HUES64 (cell line): Measurements from ENCODE around the gene ADSS1.

Experiments used
- H3K27ac ChIP-seq: 2 replicates; pipeline ENCODE4 v1.7.0; 2013; ENCODE audit warnings: low read depth, low read length, inconsistent platforms
- H3K27me3 ChIP-seq: 2 replicates; pipeline ENCODE4 v1.6.1; 2013; ENCODE audit warnings: mild to moderate bottlenecking, low read length; ENCODE audit not compliant: insufficient read depth
- H3K36me3 ChIP-seq: 2 replicates; pipeline ENCODE4 v1.6.1; 2013; ENCODE audit warnings: mild to moderate bottlenecking, low read length; ENCODE audit not compliant: insufficient read depth
- H3K4me1 ChIP-seq: 2 replicates; pipeline ENCODE4 v1.6.1; 2013; ENCODE audit warnings: mild to moderate bottlenecking, low read length, moderate library complexity; ENCODE audit not compliant: insufficient read depth
- H3K4me3 ChIP-seq: 2 replicates; pipeline ENCODE4 v1.5.1; 2013; ENCODE audit warnings: mild to moderate bottlenecking, low read length, moderate library complexity
- H3K9ac ChIP-seq: 2 replicates; pipeline ENCODE4 v1.6.1; 2013; ENCODE audit warnings: mild to moderate bottlenecking, low read depth, low read length
- H3K9me3 ChIP-seq: 2 replicates; pipeline ENCODE4 v1.6.1; 2013; ENCODE audit warnings: low read depth, low read length; ENCODE audit not compliant: insufficient read depth
- WGBS: fragments of 150-250, 120-280 bp; methylation state at CpG from one replicate; pipeline ENCODE4 v1.1.7; 2013; ENCODE audit warnings: missing lambda C conversion rate; 5-methylcytosine and 5-hydroxymethylcytosine counted together

ADSS1 gene

DNA sequence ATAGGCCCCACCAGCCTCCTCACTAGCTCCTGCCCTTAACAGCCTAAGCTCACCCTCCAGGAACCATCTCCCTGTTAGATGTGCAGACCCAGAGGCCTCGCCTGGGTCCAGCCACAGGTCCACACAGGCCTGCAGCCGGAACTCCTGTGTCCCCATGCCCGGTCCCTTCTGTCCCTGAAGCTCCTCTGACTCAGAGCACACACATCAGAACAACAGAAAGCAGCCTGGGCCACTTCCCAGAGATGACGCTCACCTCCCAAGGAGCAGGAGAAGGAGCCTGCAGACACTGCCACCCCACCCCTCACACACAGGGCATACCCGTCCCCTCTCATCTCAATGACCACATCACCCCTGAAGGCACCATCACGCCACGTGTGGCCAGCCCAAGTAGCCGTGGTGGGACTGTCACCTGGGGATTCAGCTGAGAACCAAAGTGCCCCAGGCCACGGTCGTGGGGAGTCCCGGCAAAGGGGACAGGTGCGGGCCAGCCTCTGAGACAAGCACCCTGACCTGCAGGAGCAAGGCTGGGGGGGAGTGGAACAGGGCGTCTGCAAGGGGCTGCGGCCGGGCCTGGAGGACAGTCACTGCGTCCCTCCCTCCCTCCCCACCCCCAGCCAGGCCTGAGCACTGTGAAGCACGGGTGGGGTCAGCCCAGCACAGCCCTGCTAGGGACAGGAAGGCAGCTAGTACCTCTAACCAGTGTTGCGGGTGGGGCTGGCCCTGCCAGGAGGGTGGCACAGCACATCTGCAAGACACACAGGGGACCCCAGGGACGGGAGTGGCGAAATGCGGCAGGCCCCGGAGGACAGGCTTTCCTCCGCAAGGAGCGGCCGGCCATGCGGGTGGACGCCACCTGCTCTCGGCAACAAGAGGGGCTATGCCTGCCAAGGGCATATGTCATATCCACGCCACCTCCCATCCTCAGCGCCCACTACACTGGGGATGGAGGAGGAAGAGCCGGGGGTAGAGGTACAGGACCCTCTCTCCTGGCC is 66.0 kb downstream of the ADSS1 start:
- H3K4me3 ChIP-seq = no peak overlapping the region
- H3K9ac ChIP-seq = no peak overlapping the region
- H3K27ac ChIP-seq = no peak overlapping the region
- H3K27me3 ChIP-seq = 0 out of 2 replicates have a peak, but pooled peaks cover 4% of the 10 kb centered on the region
- no peaks in the 10 kb centered on the region for H3K9me3 ChIP-seq
- WGBS = 93% methylated on average over 30 of the region's 31 CpGs
- peaks cover 38% of the 10 kb centered on the region for H3K36me3 ChIP-seq
- peaks cover 9% of the 10 kb centered on the region for H3K4me1 ChIP-seq

DNA sequence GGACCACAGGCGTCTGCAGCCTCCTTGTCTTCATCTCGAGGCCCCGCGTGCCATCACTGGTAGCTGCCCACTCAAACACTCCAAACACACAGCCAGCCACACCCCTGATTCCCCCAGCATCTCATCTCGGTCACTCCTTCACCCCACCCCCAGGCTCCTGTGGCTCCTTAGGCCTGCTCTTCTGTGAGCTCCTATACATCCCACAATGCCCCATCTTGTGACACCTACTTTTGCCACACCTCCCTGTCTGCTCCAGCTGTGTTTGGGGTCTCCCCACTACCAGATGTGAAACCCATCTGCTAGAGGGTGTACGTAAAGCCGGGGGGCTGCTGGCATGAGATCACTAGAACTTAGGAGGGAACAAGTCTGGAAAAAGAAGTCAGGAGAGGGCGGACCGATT is 67.4 kb downstream of the ADSS1 start:
- Histone ChIP-seq H3K27me3 (peaks cover 11% of the 10 kb centered on the region), H3K36me3 (peaks cover 38% of the 10 kb centered on the region), H3K9ac (no peak overlapping the region), H3K27ac (no peak overlapping the region), H3K9me3 (no peaks in the 10 kb centered on the region), H3K4me3 (no peak overlapping the region), H3K4me1 (peaks cover 15% of the 10 kb centered on the region)
- WGBS = 92% methylated on average over 9 of the region's 9 CpGs

DNA sequence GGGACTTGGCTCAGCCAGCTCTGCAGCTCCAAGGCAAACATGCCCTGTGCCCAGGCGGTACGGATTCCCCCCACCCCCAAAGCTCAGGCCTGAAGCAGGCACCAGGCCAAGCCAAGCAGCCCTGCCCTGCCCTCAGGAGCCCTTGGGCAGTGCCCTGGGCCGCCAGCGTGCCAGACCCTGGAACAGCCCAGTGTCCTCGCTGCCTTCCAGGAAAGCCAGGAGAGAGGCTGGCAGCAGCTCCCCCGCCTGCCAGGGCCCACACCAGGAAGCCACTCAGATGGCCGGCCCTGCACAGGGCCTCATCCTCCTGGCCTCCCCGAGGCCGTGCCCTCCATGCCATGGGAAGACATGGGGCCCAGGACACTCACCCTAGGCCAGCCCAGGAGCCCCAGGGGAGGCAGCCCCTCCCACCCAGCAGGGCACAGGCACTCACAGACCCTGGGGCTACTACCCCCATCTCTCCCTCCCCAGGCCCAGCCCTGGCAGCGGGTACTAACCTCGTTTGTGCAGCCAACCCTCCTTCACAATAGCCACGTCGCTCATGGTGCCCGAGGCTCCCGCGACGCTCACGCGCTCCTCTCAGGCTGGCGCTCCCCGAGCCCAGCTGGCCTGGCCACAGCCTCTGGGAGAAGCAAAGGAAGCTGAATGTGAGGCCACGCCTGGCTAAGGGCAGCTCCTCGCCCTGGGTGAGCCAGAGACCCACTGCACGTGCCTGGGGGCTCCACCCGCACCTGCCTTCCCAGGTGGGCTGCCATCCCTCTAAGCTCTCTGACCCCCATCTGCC is 68.3 kb downstream of the ADSS1 start:
- 95% methylated on average over 25 of the region's 25 CpGs for WGBS
- Histone ChIP-seq H3K36me3 (peaks cover 35% of the 10 kb centered on the region), H3K9ac (no peak overlapping the region), H3K4me3 (no peak overlapping the region), H3K4me1 (peaks cover 21% of the 10 kb centered on the region), H3K27me3 (peaks cover 20% of the 10 kb centered on the region), H3K9me3 (no peaks in the 10 kb centered on the region), H3K27ac (no peak overlapping the region)

DNA sequence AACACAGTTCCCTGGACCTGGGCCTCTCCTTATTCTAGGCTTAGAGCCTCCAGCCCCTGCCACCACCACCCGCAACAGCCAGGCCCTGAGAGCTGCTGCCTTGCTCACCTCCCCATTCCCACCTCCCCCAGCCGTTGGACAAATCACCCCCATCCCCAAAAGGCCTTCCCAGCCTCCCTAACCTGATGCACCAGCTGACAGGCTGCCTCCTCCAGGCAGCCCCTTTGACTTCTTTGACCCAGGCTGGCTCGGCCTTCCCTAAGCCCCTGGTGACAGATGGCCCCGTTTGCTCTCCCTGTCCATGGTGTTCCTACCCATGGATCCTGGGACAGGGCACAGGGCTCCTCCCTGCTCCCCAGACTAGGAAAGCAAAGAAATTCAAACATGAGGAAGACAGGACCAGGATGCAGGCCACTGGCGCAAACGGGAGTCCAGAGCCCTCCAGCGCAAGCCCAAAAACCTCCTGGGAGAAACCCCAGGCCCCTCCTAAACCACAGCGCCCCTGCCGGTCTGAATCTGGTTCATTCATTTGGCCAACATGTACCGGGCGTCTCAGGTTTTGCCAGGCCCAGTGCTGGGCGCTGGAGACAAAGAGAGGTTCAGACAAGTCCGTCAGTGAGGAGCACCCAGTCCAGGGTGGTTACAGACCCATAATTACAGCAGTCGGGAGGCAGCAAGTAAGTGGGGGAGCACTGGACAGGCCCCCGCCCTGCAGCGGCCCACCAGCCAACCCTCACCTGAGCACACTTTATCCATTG is 69.1 kb downstream of the ADSS1 start:
- Histone ChIP-seq H3K4me3 (0 out of 2 replicates have a peak overlapping the region, but pooled peaks have one; percentile 75), H3K9ac (no peak overlapping the region), H3K27me3 (peaks cover 28% of the 10 kb centered on the region), H3K27ac (no peak overlapping the region), H3K36me3 (peaks cover 32% of the 10 kb centered on the region), H3K4me1 (peaks cover 25% of the 10 kb centered on the region), H3K9me3 (no peaks in the 10 kb centered on the region)
- WGBS = 85% methylated on average over 16 of the region's 16 CpGs

DNA sequence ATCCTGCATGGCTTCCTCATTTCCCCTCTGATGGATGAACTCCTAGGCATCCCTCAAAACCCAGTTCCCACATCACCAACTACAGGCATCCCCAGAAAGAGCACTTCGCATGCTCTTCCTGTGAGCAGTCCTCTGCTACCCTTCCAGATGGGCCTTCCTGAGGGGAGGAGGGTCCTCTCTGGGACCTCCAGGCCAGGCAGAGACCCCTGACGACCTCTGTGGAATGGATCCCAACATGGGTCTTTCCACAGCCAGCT is 69.6 kb downstream of the ADSS1 start:
- 78% methylated on average over 2 of the region's 2 CpGs for WGBS
- Histone ChIP-seq H3K9me3 (no peaks in the 10 kb centered on the region), H3K27ac (no peak overlapping the region), H3K27me3 (peaks cover 33% of the 10 kb centered on the region), H3K36me3 (peaks cover 28% of the 10 kb centered on the region), H3K9ac (no peak overlapping the region), H3K4me3 (peak overlapping the region; percentile 75), H3K4me1 (peaks cover 25% of the 10 kb centered on the region)

DNA sequence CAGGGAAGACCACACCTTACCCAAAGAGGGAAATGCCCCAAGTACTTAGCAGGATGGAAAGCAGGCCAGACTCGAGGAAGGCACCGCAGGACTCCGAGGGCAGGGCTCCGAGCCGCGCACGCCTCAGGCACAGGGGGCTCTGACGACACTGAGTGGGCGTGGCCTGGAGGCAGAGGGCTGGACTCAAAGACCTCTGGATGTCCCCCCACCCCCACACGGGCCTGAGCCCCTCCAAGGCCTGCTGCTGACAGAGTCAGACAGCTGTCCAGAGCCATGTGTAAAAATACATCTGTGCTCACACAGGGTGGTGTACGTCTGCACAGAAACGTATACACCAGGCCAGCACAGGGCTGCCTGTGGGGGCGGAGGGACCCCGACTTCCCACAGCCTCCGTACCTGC is 70.1 kb downstream of the ADSS1 start:
- Histone ChIP-seq H3K36me3 (peaks cover 26% of the 10 kb centered on the region), H3K4me3 (peak overlapping the region; percentile 75), H3K9ac (peak overlapping the region; percentile 61; the same call in 1 of the 2 replicates), H3K27ac (no peak overlapping the region), H3K27me3 (peaks cover 38% of the 10 kb centered on the region), H3K4me1 (peaks cover 26% of the 10 kb centered on the region), H3K9me3 (no peaks in the 10 kb centered on the region)
- 34% methylated on average over 15 of the region's 15 CpGs for WGBS

DNA sequence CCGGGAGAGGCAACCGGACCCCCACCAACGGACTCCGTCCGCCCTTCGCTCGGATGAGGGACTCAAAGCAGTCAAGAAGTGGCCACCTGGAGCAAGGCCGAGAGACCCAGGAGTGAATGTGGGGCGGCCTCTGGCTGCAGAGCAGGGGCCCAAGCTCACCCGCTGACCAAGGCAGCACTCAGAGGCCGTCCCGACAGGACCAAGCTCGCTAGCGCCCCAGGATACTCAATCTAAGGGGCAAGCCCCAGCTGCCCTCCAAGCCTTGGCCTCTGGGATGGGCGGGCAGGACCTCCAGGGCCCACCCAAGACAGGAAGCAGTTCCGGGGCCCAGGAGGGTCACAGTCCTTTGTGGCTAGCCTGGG is 70.6 kb downstream of the ADSS1 start:
- Histone ChIP-seq H3K9ac (peak overlapping the region; percentile 61), H3K27ac (no peak overlapping the region), H3K4me1 (peaks cover 31% of the 10 kb centered on the region), H3K27me3 (peaks cover 42% of the 10 kb centered on the region), H3K36me3 (peaks cover 25% of the 10 kb centered on the region), H3K4me3 (peak overlapping the region; percentile 75), H3K9me3 (no peaks in the 10 kb centered on the region)
- 7% methylated on average over 16 of the region's 16 CpGs for WGBS

DNA sequence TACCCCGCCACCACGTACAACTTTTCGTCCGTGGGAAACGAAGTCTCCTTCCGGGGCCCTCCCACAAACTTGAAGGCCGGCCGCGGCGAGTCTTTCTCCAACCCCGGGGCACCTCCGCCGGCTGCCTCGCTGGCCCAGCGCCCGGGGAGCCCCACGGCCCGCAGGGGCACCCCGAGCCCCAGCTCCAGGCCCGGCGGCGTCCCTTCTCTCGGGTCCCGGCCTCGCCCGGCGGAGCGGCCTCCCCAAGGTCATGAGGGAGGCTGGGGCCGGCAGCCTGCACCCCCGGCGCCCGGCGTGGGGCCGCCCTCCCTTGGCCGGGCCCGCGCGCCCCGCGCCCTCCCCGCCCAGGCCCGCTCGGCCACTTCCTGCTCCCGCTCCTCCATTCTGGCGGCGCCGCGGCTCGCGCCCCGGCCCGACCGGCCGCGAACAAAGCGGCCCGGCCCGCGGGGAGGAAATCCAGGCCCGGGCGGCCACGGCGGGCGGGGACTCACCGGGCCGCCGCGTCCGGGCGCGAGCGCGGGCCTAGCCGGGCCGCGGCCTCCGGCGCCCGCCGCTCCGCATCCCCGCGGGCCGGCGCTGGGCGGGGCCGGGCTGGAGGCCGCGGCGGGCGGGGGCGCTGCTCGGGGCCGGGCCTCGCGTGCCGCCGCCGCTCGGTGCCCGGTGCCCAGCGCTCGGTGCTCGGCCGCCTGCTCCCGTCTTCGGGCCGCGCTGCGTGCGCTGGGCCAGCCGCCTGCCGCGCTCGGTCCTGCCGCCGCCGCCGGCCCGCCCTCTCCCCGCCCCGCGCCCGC is 71.2 kb downstream of the ADSS1 start, which contains the start of gene AKT1:
TSS of gene AKT1 (minus strand) at position 756 of the 788 bp plus-strand sequence. CDS start 3,105 bp downstream, outside the sequence.
- no peaks in the 10 kb centered on the region for H3K9me3 ChIP-seq
- H3K27me3 ChIP-seq = peaks cover 47% of the 10 kb centered on the region
- H3K36me3 ChIP-seq = peaks cover 22% of the 10 kb centered on the region
- H3K4me3 ChIP-seq = peak within 1 kb of the TSS; percentile 75
- peaks cover 31% of the 10 kb centered on the region for H3K4me1 ChIP-seq
- H3K27ac ChIP-seq = no peak within 1 kb of the TSS
- peak within 1 kb of the TSS; percentile 61 for H3K9ac ChIP-seq
- WGBS = under 1% methylated on average over 122 of the region's 124 CpGs

DNA sequence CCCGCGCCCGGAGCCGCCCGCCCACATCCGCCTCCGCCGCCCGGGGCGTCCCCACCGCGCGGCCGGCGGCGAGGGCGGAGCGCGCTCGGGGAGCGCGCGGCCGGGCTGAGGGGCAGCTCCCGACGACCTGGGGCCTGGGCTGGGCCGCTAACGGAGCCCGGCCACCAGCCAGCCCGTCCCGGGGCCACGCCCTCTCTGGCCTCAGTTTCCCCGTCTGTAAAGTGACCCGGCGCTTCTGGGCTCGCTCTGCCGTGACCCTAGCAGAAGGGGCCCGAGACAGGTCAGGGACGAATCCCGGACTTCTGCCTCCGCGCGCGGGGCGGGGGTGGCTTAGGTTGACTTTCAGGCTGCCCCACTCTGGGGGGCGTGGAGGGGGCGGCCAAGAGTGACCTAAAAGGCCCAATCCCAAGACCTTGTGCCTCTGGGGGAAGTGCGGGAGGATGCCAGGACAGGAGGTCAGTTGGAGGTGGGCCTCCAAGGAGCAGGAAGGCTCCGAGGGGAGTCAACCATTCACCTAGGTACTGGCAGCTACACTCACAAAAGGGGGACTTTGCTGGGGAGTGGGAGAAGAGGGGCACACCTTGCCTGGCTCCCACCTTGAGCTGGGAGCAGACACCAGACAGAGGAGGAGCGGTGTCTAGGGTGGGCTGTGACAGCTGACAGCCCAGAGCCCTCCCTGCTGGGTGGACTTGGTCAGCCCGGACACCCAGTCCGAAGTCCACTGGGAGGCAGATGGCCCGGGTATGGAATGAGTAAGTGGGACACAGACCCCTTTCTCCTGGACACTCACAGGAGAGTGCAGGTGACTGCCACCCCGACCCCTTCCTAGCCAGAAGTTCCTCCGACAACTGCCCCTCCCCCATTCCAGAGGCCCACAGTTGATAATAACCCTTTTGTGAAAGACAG is 72.0 kb downstream of the ADSS1 start:
- Histone ChIP-seq H3K27ac (no peak overlapping the region), H3K36me3 (peaks cover 14% of the 10 kb centered on the region), H3K4me1 (peaks cover 31% of the 10 kb centered on the region), H3K4me3 (peak overlapping the region; percentile 58), H3K9ac (peak overlapping the region; percentile 31; the same call in 1 of the 2 replicates), H3K27me3 (peaks cover 50% of the 10 kb centered on the region), H3K9me3 (no peaks in the 10 kb centered on the region)
- WGBS = 8% methylated on average over 54 of the region's 55 CpGs
